ENCODE data around the gene HSBP1L1.

- no peak for TF ChIP-seq CTCF (IDR thresholded peaks at IDR 0.05)
- no peak for TF ChIP-seq POLR2A (IDR thresholded peaks at IDR 0.05)
These were observed 18.8 kb downstream of the HSBP1L1 start for GRCh38 chr18:79983253-79983652.
